ENCODE results near the gene GPR22.

Gene GPR22

DNA sequence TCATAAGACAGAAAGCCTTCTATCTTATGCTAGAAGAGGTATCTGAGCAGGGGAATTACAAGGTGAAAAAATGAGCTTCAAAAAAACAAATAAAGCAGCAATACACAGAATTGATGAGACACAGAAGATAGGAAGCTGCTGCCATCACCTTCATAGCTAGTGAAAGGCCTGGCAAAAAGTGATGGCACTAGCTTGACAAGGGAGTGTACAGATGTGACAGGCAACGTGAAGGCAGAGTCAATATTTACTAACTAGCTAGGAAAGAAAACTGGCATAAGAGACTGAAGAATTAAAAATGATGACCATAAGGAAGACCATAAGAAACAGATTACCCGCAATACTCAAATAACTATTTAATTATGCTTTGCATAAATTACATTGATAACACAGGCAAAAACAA is 9.4 kb downstream of the GPR22 start:
- no peak for DNase-seq (ENCODE audit: low spot score)

- no peak for DNase-seq (ENCODE audit: low spot score)
Observed at GRCh38 chr7:107480932-107481331, 11.1 kb downstream of the GPR22 start.

GRCh38 chr7:107482571-107482970 is 12.7 kb downstream of the GPR22 start:
- DNase-seq (ENCODE audit: low spot score): no peak

- DNase-seq (ENCODE audit: low spot score): no peak
Observed at GRCh38 chr7:107486041-107486440, 16.2 kb downstream of the GPR22 start.

GRCh38 chr7:107492875-107493274 is 23.0 kb downstream of the GPR22 start:
- no peak for DNase-seq (ENCODE audit: low spot score)

- no peak for DNase-seq (ENCODE audit: low spot score)
Observed at GRCh38 chr7:107494315-107494751, 24.5 kb downstream of the GPR22 start.

DNA sequence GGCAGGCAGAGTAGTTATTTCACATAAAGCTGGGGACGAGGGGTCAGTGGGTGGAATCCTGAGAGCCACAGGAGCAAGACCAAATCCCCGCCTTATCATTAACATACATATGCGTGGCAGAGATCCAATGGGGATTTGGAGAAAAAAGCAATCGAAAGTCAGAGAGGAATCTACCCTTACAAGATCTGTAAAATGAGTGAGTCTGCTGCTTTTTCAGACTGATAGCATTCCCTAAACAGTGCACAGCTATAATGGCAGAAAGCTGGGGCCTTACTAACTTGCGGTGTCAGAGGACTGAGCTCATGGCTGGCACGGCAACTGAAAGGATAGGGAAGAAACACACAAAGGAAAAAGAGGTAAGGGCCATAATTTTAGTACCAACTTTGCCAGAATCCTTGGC is 25.0 kb downstream of the GPR22 start:
- DNase-seq (ENCODE audit: low spot score): no peak

- DNase-seq (ENCODE audit: low spot score): no peak
Observed at GRCh38 chr7:107495516-107495915, 25.7 kb downstream of the GPR22 start.

DNA sequence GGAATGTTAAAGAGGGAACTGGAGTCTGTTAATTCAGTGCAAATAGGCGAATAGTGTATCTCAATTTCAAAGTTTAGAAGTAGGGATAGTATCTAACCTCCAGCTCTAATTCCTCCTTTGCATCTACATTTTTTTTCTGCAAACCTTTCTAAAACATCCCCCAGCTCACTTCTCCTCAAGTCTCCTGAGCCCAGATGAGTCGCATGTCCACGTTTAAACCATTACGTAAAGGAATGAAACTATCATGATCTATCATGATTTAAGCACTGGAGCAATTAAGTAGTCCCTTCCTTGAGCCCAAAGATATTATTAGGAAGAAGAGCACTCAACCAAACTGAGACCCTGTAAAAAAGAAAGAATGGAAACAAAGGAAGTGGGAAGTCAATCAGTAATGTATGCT is 29.9 kb downstream of the GPR22 start:
- DNase-seq (ENCODE audit: low spot score): no peak

DNA sequence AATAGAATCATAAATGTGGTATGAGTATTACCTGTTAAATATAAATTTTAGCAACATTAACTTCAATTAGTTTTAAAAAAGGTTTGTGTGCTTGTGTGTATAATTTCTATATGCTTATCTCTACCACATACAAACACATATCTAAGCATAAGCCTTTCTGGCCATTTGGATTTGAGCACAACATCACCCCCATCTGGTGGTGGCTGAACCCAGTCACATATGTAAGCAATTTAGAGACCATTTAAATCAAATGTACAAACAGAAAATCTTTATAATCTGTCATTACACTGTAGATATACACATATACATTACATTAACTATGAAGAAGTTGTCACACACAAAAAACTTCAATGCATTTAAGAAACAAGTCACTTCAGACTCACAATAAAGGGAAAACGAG is 31.7 kb downstream of the GPR22 start:
- DNase-seq (ENCODE audit: low spot score): peak; percentile 29

DNA sequence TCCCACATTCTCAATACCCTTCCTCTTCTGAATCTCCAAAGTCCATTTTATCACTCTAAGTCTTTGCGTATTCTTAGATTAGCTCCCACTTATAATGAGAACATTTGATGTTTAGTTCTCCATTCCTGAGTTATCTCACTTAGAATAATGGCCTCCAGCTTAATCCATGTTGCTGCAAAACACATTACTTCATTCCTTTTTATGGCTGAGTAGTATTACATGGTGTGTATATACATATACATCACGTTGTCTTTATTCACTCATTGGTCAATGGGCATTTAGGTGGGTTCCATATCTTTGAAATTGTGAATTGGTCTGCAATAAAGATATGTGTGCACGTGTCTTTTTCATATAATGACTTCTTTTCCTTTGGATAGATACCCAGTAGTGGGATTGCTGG is 32.3 kb downstream of the GPR22 start:
- no peak for DNase-seq (ENCODE audit: low spot score)

DNA sequence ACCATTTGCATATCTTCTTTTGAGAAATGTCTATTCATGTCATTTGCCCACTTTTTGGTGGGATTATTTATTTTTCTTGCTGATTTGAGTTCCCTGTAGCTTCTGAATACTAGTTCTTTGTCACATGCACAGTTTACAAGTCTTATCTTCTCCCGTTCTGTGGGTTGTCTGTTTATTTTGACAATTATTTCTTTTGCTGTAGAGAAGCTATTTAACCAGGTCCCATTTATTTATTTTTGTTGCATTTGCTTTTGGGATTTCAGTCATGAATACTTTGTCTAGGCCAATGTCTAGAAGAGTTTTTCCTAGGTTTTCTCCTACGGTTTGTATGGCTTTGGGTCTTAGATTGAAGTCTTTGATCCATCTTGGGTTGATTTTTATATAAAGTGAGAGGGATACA is 32.9 kb downstream of the GPR22 start:
- DNase-seq (ENCODE audit: low spot score): no peak

DNA sequence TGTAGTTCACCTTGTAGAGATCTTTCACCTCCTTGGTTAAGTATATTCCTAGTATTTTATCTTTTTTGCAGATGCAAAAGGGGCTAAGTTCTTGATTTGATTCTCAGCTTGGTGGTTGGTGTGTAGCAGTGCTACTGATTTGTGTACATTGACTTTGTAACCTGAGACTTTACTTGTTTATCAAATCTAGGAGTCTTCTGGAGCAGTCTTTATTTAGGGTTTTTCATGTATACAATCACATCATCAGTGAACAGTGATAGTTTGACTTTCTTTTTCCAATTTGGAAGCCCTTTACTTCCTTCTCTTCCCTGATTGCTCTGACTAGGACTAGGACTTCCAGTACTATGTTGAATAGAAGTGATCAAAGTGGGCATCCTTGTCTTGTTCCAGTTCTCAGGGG is 33.8 kb downstream of the GPR22 start:
- no peak for DNase-seq (ENCODE audit: low spot score)

DNA sequence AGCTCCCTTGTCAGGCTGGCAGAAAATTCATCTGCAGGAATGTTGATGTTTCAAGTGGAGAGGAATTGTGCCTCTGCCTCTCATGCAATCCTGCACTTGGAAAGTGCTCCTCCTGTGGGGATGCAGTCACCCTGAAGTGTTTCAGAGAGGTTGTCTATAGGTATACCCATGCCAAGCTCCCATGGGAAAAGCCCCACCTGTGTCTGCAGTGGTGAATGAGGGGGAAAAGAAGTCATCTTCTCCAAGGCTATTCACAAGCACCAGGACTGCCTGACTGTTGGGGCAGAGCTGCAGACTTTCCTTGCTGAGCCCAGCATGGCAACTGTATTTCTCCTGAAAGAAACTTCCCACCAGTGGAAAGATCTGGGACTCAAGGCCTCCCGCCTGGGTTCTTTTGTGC is 35.5 kb downstream of the GPR22 start:
- no peak for DNase-seq (ENCODE audit: low spot score)

- no peak for DNase-seq (ENCODE audit: low spot score)
Observed at GRCh38 chr7:107505997-107506673, 36.3 kb downstream of the GPR22 start.

DNA sequence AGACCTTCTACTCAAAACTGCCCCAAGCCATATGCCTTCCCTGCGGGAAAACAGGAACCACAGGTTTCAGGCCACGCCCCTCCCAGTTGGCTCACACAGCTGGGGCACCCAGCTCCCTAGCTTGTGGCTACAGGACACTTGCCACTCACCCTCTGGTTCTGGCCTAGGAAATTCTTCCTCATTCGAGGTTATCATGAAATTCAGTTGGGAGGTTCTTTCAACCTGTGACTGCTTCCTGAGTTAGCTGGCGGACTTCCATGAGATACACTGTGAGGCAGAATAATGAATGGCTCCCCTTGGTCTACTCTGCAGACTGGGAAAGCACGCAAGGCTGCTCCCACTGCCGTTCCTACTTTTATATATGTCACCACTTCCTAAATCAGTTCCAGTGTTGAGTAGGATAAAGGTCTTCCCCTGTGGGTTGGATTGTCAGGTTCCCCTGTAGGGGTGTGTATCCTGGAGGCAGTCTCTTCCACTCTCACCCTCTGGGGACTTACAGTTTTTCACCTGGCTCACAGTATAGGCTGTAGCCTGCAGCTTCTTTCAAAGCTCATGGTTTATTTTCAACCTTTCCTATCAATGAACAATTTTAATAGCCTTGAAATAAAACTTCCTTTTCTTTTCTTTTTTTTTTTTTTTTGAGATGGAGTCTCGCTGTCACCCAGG is 37.0 kb downstream of the GPR22 start:
- no peak for DNase-seq (ENCODE audit: low spot score)

Measured in AG20443 (cell line).